Measurements from ENCODE around the gene FBXO38. TPM values are rescaled to one million over a fixed set of nuclear protein-coding genes. Genes with fewer than 3 reads are reported as not detected.

The FBXO38 gene
- total RNA-seq, 1 experiment from 2014 or later: 48.6 TPM

DNA sequence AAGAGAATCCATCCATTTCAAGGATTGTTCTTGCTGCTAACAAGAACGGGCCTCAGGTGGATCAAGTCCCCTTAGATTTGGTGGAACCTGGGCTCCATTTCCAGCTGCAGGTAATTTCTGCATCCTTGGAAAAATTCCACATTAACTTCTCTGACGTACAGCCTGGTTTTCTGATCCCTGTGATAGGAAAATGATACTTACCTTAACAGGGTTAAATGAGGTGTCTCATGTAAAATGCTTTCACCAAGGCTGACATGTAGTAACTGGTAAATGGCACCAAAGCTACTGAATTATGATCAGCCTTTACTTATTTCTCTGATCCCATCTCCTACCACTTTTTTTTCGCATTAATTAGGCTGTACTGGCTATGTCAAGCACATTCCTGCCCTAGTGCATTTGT is 93.7 kb downstream of the FBXO38 start:
- DNase-seq (ENCODE audit: low spot score): no peak

GRCh38 chr5:148482196-148482595 is 98.4 kb downstream of the FBXO38 start:
- no peak for DNase-seq (ENCODE audit: low spot score)

GRCh38 chr5:148482697-148483462 is 99.1 kb downstream of the FBXO38 start:
- DNase-seq (ENCODE audit: low spot score): peak; percentile 47

GRCh38 chr5:148483750-148484149 is 100.0 kb downstream of the FBXO38 start:
- no peak for DNase-seq (ENCODE audit: low spot score)

- DNase-seq (ENCODE audit: low spot score): no peak
Measured at GRCh38 chr5:148484651-148485050, 100.9 kb downstream of the FBXO38 start.

DNA sequence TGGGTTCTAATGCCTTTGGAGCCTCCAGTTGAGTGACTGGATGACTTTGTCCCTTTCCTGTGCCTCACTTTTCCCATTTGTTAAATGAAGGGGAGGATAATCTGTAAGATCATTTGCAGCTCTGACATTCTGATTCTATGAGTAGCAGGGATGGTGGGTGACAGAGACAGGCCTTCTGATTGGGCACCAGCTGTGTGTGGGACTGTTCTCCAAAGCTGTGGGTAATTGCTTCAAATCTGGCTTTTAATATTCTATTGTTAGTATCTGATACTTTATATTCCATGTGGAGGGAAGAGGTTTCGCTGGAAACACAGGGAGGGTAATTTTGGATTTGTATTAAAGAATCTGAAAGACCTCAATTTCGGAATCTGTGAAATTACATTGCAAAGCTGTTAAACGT is 102.7 kb downstream of the FBXO38 start:
- no peak for DNase-seq (ENCODE audit: low spot score)

- DNase-seq (ENCODE audit: low spot score): no peak
Measured at GRCh38 chr5:148488757-148489156, 105.0 kb downstream of the FBXO38 start.

- no peak for DNase-seq (ENCODE audit: low spot score)
Measured at GRCh38 chr5:148491015-148491792, 107.4 kb downstream of the FBXO38 start.

DNA sequence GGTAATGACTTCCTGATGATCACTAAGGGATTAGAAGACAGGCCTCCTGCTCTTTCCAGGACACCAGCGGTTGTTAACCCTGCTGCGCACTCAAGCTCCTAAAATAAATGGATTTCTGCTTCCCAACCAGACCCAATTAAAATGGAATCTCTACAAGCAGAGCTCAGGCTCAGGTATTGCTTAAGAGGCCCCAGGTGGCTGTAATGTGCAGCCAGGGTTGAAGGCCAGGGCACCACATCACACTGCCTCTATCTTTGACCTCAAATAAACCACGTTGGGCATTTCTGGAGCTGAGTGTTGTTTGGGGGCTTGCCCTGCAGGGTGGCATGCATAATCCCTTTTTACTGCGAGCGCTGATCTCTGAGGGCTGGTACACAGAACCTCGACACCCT is 108.0 kb downstream of the FBXO38 start:
- DNase-seq (ENCODE audit: low spot score): no peak

GRCh38 chr5:148492351-148492750 is 108.6 kb downstream of the FBXO38 start:
- DNase-seq (ENCODE audit: low spot score): no peak

Other genes with a start within 250 kb of the FBXO38 start
- gene SPINK14, start 215.4 kb upstream of the FBXO38 start, total RNA-seq (2014; rRNA removed; shearing (Covaris generic)): not detected in 2 replicates
- 0.89 and 2.4 TPM in 2 replicates for gene SPINK6, start 180.9 kb upstream of the FBXO38 start, total RNA-seq (2014; rRNA removed; shearing (Covaris generic))
- not detected in 2 replicates for gene MARCOL, start 145.4 kb upstream of the FBXO38 start, total RNA-seq (2014; rRNA removed; shearing (Covaris generic))
- gene SPINK13, start 115.2 kb upstream of the FBXO38 start, total RNA-seq (2014; rRNA removed; shearing (Covaris generic)): not detected in 2 replicates
- gene SPINK7, start 71.5 kb upstream of the FBXO38 start, total RNA-seq (2014; rRNA removed; shearing (Covaris generic)): not detected in 2 replicates
- not detected in 2 replicates for gene SPINK9, start 48.4 kb upstream of the FBXO38 start, total RNA-seq (2014; rRNA removed; shearing (Covaris generic))

All from A172 (cell line).